Measurements from ENCODE around the gene CD55. TPM values are rescaled to one million over a fixed set of nuclear protein-coding genes. Genes with fewer than 3 reads are reported as not detected.

The CD55 gene
- total and polyA plus RNA-seq, 5 donors: 39.7 to 93.4 (median 63.2) TPM

GRCh38 chr1:207284209-207284897 lies 37.1 kb upstream of the CD55 start:
- Histone ChIP-seq H3K4me1 (ENCODE audit: control insufficient read depth, insufficient read depth, low read length) (no peaks in the 10 kb centered on the region), H3K27me3 (ENCODE audit: control insufficient read depth, insufficient read depth) (no peaks in the 10 kb centered on the region), H3K9me3 (ENCODE audit: control insufficient read depth, low read length) (no peaks in the 10 kb centered on the region), H3K27ac (ENCODE audit: low read length) (no peak overlapping the region), H3K4me3 (ENCODE audit: low read length) (no peak overlapping the region)
- DNase-seq (no peak), ATAC-seq (peak in 1 of 2 donors; percentile 67)
- intact Hi-C loops (cut with DNase I): no loop called here
- WGBS: 68% methylated on average over 5 of the region's 5 CpGs

GRCh38 chr1:207286786-207287468 lies 34.6 kb upstream of the CD55 start:
- ATAC-seq (no peak), DNase-seq (no peak)
- Histone ChIP-seq H3K9me3 (ENCODE audit: control insufficient read depth, low read length) (no peaks in the 10 kb centered on the region), H3K27ac (ENCODE audit: low read length) (no peak overlapping the region), H3K27me3 (ENCODE audit: control insufficient read depth, insufficient read depth) (no peaks in the 10 kb centered on the region), H3K4me3 (ENCODE audit: low read length) (no peak overlapping the region), H3K4me1 (ENCODE audit: control insufficient read depth, insufficient read depth, low read length) (no peaks in the 10 kb centered on the region)
- intact Hi-C loops (cut with DNase I): no loop called here
- 63% methylated on average over 2 of the region's 2 CpGs for WGBS

- WGBS: 58% methylated on average over 4 of the region's 4 CpGs
- intact Hi-C loops (cut with DNase I): no loop called here
- Histone ChIP-seq H3K27me3 (ENCODE audit: control insufficient read depth, insufficient read depth) (no peaks in the 10 kb centered on the region), H3K4me1 (ENCODE audit: control insufficient read depth, insufficient read depth, low read length) (no peaks in the 10 kb centered on the region), H3K4me3 (ENCODE audit: low read length) (no peak overlapping the region), H3K27ac (ENCODE audit: low read length) (no peak overlapping the region), H3K9me3 (ENCODE audit: control insufficient read depth, low read length) (no peaks in the 10 kb centered on the region)
- DNase-seq (no peak), ATAC-seq (peak in 1 of 2 donors; percentile 89)
Measured at GRCh38 chr1:207288315-207288714, 33.2 kb upstream of the CD55 start.

- no peak overlapping the region for H3K27ac ChIP-seq (ENCODE audit: low read length)
- no peaks in the 10 kb centered on the region for H3K4me1 ChIP-seq (ENCODE audit: control insufficient read depth, insufficient read depth, low read length)
- H3K27me3 ChIP-seq (ENCODE audit: control insufficient read depth, insufficient read depth): no peaks in the 10 kb centered on the region
- DNase-seq (no peak), ATAC-seq (no peak)
- intact Hi-C loops (cut with DNase I): no loop called here
- H3K9me3 ChIP-seq (ENCODE audit: control insufficient read depth, low read length): no peaks in the 10 kb centered on the region
- H3K4me3 ChIP-seq (ENCODE audit: low read length): no peak overlapping the region
Measured at GRCh38 chr1:207289756-207290155, 31.7 kb upstream of the CD55 start.

GRCh38 chr1:207291723-207292122 lies 29.8 kb upstream of the CD55 start:
- ATAC-seq: no peak
- no peak overlapping the region for H3K4me3 ChIP-seq (ENCODE audit: low read length)
- no peak overlapping the region for H3K27ac ChIP-seq (ENCODE audit: low read length)
- intact Hi-C loops (cut with DNase I): no loop called here
- WGBS: 93% methylated on average over 2 of the region's 2 CpGs
- no peaks in the 10 kb centered on the region for H3K27me3 ChIP-seq (ENCODE audit: control insufficient read depth, insufficient read depth)
- H3K9me3 ChIP-seq (ENCODE audit: control insufficient read depth, low read length): no peaks in the 10 kb centered on the region
- no peak for DNase-seq
- no peaks in the 10 kb centered on the region for H3K4me1 ChIP-seq (ENCODE audit: control insufficient read depth, insufficient read depth, low read length)

- ATAC-seq (peak; percentile 48 to 76), DNase-seq (no peak)
- Histone ChIP-seq H3K9me3 (ENCODE audit: control insufficient read depth, low read length) (no peaks in the 10 kb centered on the region), H3K27me3 (ENCODE audit: control insufficient read depth, insufficient read depth) (no peaks in the 10 kb centered on the region), H3K4me1 (ENCODE audit: control insufficient read depth, insufficient read depth, low read length) (peaks cover 2% of the 10 kb centered on the region), H3K4me3 (ENCODE audit: low read length) (no peak overlapping the region), H3K27ac (ENCODE audit: low read length) (peak overlapping the region; percentile 16)
- intact Hi-C loops (cut with DNase I): no loop called here
- 47% methylated on average over 2 of the region's 2 CpGs for WGBS
Measured at GRCh38 chr1:207298186-207298585, 23.3 kb upstream of the CD55 start.

- Histone ChIP-seq H3K27ac (ENCODE audit: low read length) (peak overlapping the region; percentile 16), H3K4me3 (ENCODE audit: low read length) (no peak overlapping the region), H3K4me1 (ENCODE audit: control insufficient read depth, insufficient read depth, low read length) (peaks cover 2% of the 10 kb centered on the region), H3K9me3 (ENCODE audit: control insufficient read depth, low read length) (no peaks in the 10 kb centered on the region), H3K27me3 (ENCODE audit: control insufficient read depth, insufficient read depth) (no peaks in the 10 kb centered on the region)
- ATAC-seq (no peak), DNase-seq (no peak)
- WGBS: 61% methylated on average over 4 of the region's 4 CpGs
- intact Hi-C loops (cut with DNase I): no loop called here
Measured at GRCh38 chr1:207298636-207299398, 22.7 kb upstream of the CD55 start.

- Histone ChIP-seq H3K4me1 (ENCODE audit: control insufficient read depth, insufficient read depth, low read length) (peaks cover 2% of the 10 kb centered on the region), H3K27ac (ENCODE audit: low read length) (no peak overlapping the region), H3K4me3 (ENCODE audit: low read length) (no peak overlapping the region), H3K27me3 (ENCODE audit: control insufficient read depth, insufficient read depth) (no peaks in the 10 kb centered on the region), H3K9me3 (ENCODE audit: control insufficient read depth, low read length) (no peaks in the 10 kb centered on the region)
- intact Hi-C loops (cut with DNase I): no loop called here
- DNase-seq: no peak
- no peak for ATAC-seq
Measured at GRCh38 chr1:207300970-207301369, 20.5 kb upstream of the CD55 start.

- peaks cover 2% of the 10 kb centered on the region for H3K4me1 ChIP-seq (ENCODE audit: control insufficient read depth, insufficient read depth, low read length)
- intact Hi-C loops (cut with DNase I): no loop called here
- ATAC-seq: peak; percentile 76 to 97
- no peaks in the 10 kb centered on the region for H3K27me3 ChIP-seq (ENCODE audit: control insufficient read depth, insufficient read depth)
- no peak overlapping the region for H3K4me3 ChIP-seq (ENCODE audit: low read length)
- WGBS: 54% methylated on average over 1 of the region's 1 CpG
- no peak for DNase-seq
- no peaks in the 10 kb centered on the region for H3K9me3 ChIP-seq (ENCODE audit: control insufficient read depth, low read length)
- H3K27ac ChIP-seq (ENCODE audit: low read length): no peak overlapping the region
Measured at GRCh38 chr1:207302618-207303393, 18.7 kb upstream of the CD55 start.

- Histone ChIP-seq H3K9me3 (ENCODE audit: control insufficient read depth, low read length) (no peaks in the 10 kb centered on the region), H3K4me1 (ENCODE audit: control insufficient read depth, insufficient read depth, low read length) (peaks cover 3% of the 10 kb centered on the region), H3K4me3 (ENCODE audit: low read length) (no peak overlapping the region), H3K27ac (ENCODE audit: low read length) (no peak overlapping the region), H3K27me3 (ENCODE audit: control insufficient read depth, insufficient read depth) (no peaks in the 10 kb centered on the region)
- intact Hi-C loops (cut with DNase I): no loop called here
- no peak for ATAC-seq
- DNase-seq: no peak
- WGBS: 90% methylated on average over 8 of the region's 8 CpGs
Measured at GRCh38 chr1:207304710-207305488, 16.6 kb upstream of the CD55 start.
